DOHH2 (cell line): ENCODE results near the gene ATG10.

ENCODE experiments used
- EZH2phosphoT487 ChIP-seq: fragments of 200-600 bp; sonication (generic); IDR thresholded peaks from 2 replicates; pipeline ENCODE4 v1.6.1; 2017; ENCODE audit warnings: borderline replicate concordance, mild to moderate bottlenecking, antibody characterized with exemption, low read length, moderate library complexity, mixed read lengths
- TF ChIP-seq, protein P1 (sequence below): fragments of 200-600 bp; sonication (generic); IDR thresholded peaks from one replicate; pipeline ENCODE4 v1.5.1; 2014; ENCODE audit warnings: antibody characterized with exemption, mild to moderate bottlenecking, low read depth, low read length; ENCODE audit not compliant: poor library complexity, severe bottlenecking

DNA sequence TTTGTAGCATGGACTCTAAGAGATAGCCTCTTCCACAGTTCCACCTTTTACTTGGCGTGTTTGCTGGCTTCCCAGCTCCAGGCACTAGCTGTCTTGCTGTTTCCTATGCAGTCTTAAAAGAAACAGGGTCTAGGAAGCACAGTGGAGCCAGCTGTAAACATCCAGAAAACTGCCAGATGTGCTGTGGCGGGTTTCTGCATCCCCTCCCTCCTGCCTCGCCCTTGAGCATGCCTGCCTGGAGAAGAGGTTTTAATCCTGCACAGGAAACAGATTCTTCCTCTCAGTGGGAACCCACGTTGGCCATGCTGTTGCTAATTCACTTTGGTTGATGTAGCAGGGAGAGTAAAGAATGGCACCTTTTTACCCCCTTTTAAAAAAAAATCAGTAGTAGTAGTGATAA lies 185.1 kb downstream of the ATG10 start:
- TF ChIP-seq, protein P1, sequence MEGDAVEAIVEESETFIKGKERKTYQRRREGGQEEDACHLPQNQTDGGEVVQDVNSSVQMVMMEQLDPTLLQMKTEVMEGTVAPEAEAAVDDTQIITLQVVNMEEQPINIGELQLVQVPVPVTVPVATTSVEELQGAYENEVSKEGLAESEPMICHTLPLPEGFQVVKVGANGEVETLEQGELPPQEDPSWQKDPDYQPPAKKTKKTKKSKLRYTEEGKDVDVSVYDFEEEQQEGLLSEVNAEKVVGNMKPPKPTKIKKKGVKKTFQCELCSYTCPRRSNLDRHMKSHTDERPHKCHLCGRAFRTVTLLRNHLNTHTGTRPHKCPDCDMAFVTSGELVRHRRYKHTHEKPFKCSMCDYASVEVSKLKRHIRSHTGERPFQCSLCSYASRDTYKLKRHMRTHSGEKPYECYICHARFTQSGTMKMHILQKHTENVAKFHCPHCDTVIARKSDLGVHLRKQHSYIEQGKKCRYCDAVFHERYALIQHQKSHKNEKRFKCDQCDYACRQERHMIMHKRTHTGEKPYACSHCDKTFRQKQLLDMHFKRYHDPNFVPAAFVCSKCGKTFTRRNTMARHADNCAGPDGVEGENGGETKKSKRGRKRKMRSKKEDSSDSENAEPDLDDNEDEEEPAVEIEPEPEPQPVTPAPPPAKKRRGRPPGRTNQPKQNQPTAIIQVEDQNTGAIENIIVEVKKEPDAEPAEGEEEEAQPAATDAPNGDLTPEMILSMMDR = no peak
- no peak for TF ChIP-seq EZH2phosphoT487
